Stimulated activated CD8-positive, alpha-beta memory T cell treated with anti-CD3 and anti-CD28 coated beads, Interleukin-15, amount 100 ng/mL, for 4 hours (primary cell): ENCODE measurements around the gene PLK5.

Experiments used
- DNase-seq, 2 donors: peaks; one replicate each; pipeline ENCODE4 v3.0.0-alpha.2; 2020; ENCODE audit warnings: low read depth in 2 of 2

Gene PLK5

DNA sequence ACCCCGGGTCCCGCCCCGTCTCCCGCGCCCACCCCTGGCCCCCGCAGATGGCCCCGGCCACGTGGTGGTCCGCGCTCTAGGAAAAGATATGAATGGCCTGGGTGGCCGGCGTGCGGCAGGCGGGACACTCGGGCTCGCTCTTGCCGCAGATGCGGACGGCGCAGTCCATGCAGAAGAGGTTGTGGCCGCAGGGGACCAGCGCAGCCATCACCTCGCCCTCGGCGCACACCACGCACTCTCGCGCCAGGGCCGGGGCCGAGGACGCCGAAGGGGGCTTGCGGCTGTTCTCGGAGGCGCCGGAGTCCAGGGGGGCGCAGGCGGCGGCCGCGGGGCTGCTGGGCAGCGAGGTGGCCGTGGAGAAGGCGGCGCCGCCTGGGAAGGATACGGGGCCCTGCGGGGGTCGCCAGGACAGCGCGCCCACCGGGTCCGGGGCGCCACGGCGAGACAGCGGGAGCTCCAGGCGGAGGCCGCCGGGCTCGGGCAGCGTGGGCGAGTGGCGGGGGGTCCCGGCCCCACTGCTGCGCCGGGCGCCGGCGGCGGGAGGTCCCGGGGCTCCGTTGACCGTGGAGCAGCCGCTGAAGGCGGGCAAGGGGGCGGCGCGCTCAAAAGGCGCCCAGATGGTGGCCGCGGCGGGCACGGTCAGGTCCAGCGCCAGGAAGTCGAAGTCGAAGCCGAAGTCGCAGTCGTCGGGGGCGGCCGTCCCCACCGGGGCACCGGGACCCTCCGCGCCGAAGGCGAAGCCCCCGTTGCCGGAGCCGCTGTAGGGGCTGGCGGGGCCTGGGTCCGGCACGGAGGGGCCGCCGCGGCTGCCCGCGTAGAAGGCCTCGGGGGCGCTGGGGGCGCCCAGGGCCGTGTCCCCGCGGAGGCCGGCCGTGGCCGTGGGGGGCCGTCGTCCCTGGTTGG, 31.9 kb downstream of the PLK5 start:
- DNase-seq, result no peak

- DNase-seq, result no peak
These were observed 32.7 kb downstream of the PLK5 start for GRCh38 chr19:1556390-1557070.

GRCh38 chr19:1558552-1558951, 34.7 kb downstream of the PLK5 start:
- no peak for DNase-seq

GRCh38 chr19:1560286-1560882, 36.5 kb downstream of the PLK5 start:
- DNase-seq, result no peak

GRCh38 chr19:1561236-1561842, 37.5 kb downstream of the PLK5 start:
- DNase-seq, result no peak

GRCh38 chr19:1563251-1563650, 39.4 kb downstream of the PLK5 start:
- no peak for DNase-seq

DNA sequence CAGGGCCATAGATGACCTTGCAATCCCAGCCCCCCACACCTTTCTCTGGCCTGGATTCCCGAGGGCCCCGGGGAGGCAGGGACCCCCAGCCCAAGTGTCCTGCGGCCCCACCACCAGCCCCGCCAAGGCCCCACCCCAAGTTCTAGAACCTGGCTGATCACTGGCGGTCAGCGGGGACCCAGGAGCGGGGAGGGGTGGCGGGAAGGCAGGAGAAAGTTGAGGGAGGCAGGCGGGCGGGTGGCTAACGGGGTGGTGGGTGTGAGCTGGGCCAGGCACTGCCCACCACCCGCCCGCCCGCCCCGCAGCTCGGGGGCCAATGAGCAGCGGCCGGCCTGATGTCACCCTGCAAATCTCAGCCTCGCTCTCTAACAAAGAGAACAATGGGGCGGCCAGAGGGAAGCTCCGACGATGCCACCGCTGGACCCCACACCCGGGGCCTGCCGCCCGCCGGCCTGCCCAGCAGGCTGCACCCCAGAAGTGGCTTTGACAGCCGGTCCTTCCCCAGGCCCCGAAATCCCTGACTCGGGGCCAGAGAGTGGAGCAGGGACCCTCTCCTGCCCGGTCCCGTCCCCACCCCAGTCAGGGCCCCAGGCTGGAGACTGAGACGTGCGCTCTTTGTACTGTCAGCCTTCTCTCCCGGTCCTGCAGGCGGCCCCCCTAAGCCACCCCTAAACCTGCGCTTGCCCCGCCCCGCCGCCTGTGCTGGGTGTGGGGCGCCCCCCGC, 42.7 kb downstream of the PLK5 start:
- DNase-seq, result no peak

- no peak for DNase-seq
These were observed 43.4 kb downstream of the PLK5 start for GRCh38 chr19:1567116-1567847.

DNA sequence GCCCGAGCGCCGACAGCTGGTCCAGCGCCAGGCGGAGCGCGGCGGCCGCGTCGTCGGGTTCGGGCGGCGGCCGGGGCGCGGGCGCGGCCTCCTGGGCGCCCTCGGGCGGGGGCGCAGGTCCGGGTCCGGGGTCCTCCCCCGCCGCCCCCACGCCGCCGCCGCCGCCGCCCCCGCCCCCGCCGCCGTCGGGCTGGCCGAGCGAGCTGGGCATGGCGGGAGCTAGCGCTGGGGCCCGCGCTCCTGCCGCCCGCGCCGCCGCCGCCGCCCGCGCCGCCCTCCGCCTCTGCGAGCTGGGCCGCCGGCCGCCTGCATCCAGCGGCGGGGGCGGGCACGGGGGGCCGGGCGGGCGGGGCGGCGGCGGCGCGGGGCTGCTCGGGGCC, 44.0 kb downstream of the PLK5 start:
- DNase-seq, result no peak

DNA sequence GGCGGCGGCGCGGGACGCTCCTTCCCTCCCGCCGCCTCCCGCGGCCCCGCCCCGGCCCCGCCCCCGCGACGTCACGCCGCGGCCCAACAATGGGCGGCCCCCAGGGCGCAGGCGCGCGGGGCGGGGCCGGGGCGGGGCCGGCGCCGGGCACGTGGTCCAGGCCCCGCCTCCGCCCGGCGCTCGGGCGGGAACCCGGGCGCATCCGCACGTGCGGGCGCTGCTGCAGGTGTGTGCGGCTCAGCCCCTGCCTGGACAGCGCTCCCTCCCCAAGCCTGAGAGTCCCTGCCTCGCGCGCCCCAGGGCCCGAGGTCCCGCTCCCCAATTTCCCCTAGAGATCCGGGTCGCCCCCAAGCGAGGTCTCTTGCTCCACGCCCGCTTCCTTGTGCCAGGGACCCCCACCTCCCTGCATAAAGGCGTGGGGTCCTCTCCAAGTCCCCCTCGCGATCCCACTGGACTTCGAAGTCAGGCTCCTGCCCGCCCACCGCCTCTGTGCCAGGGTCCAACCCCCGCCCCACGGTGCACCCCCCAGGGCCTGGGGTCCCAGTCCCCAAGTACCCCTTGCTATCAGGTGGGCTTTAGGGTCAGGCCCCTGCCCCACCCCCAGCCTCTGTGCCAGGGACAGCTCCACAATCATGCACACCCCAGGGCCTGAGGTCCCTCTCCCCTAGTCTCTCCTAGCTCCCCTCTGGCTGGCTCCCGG, 44.6 kb downstream of the PLK5 start, which contains the start of gene MEX3D:
Gene MEX3D (minus strand): TSS at position 6 of the 700 bp plus-strand sequence. CDS start 267 bp downstream, outside the sequence.
- peak; percentile 50 to 66 for DNase-seq

- DNase-seq, result no peak
These were observed 46.1 kb downstream of the PLK5 start for GRCh38 chr19:1569997-1570396.

GRCh38 chr19:1570836-1571235, 47.0 kb downstream of the PLK5 start:
- DNase-seq, result no peak

DNA sequence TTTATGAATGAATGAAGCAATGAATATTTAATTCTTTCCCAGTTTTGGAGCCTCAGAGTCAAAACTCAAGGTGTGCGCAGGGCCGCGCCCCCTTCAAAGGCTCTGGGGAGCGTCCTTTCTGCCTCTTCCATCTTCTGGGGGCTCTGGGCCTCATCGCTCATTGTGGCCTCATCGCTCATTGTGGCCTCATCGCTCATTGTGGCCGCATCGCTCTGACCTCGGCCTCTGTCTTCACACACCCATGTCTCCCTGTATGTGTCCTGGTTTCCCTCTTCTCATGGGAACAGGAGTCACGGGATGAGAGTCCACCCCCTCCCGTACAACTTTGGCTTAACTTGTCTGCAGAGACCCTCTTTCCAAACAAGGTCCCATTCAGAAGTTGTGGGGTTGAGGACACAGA, 47.5 kb downstream of the PLK5 start:
- DNase-seq, result no peak

DNA sequence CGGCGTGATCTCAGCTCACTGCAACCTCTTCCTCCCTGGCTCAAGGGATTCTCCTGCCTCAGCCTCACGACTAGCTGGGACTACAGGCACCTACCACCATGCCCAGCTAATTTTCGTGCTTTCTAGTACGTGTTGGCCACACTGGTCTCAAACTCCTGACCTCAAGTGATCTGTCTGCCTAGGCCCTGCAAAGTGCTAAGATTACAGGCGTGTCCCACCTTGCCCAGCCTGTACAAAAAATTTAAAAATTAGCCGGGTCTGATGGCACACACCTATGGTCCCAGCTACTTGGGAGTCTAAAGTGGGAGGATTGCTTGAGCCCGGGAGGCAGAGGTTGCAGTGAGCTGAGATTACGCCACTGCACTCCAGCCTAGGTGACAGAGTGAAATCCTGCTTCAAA, 48.9 kb downstream of the PLK5 start:
- DNase-seq, result no peak

DNA sequence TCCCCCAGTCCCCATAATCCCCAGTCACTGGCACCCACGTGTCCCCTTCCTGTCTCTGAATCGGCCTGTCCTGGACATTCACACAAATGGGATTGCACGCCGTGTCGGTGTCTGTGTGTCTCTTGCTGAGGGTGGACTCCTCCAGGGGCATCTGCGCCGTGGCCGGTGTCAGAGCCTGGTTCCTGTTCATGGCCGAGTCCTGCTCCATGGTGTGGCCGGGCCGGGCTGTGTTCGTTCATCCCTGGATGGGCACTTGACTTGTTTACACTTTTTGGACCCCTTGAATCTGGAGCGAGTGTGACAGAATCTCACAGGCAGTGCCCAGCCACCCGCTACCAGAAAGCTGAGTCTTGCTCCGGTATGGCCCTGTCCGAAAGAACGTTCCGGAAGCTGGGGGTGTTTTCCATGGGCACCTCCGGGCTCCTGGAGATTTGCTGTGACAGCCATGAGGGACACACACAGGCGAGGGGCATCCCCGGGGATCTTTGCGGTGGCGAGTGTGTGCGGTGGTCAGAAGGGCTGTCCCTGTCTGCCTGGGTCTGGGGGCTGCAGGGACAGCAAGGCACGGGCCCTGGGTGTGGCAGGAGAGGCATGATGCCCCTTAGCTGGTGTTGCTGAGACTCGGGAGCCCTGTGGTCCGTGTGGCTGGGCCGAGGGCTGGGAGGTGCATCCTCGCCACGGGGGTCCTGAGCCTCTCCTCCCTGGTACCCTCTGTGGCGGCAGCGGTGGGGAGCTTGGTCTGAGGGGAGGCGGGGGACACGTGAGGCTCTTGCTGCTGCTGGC, 50.7 kb downstream of the PLK5 start:
- DNase-seq, result no peak

DNA sequence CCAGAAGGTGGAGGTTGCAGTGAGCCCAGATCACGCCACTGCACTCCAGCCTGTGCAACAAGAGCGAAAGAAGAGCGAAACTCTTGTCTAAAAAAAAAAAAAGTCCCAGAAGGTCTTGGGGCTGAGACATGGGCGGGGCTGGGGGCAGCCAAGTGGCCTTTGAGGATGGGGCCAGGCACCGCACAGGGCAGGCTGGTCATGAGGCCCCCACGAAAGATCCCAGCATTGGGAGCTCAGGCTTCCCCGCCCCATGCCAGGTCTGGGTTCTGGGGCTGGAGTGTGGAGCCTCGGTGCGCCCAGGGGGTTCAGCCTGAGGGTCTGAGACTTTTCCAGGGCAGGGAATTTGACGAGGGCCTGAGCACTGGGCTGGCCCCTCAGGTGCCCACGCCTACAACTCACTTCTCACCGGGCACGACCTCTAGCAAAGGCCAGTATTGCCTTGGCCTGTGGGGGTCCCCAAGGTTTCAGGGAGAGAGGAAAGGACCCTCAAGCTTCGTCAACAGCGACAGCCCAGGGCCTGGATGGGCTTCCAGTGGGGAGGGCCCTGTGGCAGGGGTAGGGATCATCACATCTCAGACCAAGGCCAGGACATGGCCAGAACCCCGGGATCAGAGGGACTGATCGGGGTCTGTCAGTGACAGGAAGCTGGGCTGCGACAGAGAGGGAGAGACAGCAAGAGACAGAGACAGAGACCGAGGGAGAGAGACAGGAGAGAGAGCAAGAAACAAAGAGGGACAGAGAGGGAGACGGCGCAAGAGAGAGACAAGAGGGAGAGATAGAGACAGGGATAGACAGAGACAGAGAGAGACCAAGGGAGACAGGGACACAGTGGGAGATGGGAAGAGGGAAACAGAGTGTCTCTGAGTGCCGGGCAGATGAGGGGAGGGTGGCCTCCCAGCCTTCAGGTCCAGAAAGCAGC, 51.7 kb downstream of the PLK5 start:
- DNase-seq, result no peak

- DNase-seq, result no peak
These were observed 52.6 kb downstream of the PLK5 start for GRCh38 chr19:1576242-1577089.
